GM19035 (cell line): ENCODE measurements around the gene CASZ1.

Source experiments
- ATAC-seq: cut with Tn5 transposase; IDR thresholded peaks from one replicate; pipeline ENCODE4 v1.9.1; 2021; ENCODE audit not compliant: unreplicated experiment

The CASZ1 gene

DNA sequence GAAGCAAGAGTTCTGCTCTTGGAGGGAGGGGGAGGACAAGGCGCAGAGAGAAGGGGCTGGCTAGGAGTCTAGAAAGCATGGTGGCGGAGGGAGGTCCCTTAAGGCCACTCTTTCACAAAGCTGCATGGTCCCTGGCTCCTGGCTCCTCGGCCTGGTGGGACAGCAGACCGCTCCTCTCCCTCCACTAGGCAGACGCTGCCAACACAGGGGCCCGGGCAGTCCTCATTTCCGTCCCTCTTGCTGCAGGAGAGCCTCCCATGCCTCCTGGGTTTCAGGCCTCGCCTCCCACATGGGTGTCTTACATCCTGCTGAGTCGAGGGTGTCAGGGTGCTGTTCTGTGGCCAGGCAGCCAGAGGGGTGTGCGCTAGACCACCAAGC, 108.0 kb downstream of the CASZ1 start:
- no peak for ATAC-seq

- ATAC-seq: no peak
These were observed 108.6 kb downstream of the CASZ1 start for GRCh38 chr1:10687782-10688408.

GRCh38 chr1:10687251-10687651, 109.2 kb downstream of the CASZ1 start:
- no peak for ATAC-seq

- ATAC-seq: no peak
These were observed 109.9 kb downstream of the CASZ1 start for GRCh38 chr1:10686404-10687040.

GRCh38 chr1:10685808-10686403, 110.5 kb downstream of the CASZ1 start:
- no peak for ATAC-seq

- no peak for ATAC-seq
These were observed 111.1 kb downstream of the CASZ1 start for GRCh38 chr1:10685196-10685807.

- no peak for ATAC-seq
These were observed 112.2 kb downstream of the CASZ1 start for GRCh38 chr1:10684221-10684620.

- no peak for ATAC-seq
These were observed 113.8 kb downstream of the CASZ1 start for GRCh38 chr1:10682449-10683309.

GRCh38 chr1:10682108-10682445, 114.4 kb downstream of the CASZ1 start:
- no peak for ATAC-seq

GRCh38 chr1:10681296-10682107, 114.9 kb downstream of the CASZ1 start:
- ATAC-seq: no peak

GRCh38 chr1:10680487-10680886, 116.0 kb downstream of the CASZ1 start:
- ATAC-seq: no peak

DNA sequence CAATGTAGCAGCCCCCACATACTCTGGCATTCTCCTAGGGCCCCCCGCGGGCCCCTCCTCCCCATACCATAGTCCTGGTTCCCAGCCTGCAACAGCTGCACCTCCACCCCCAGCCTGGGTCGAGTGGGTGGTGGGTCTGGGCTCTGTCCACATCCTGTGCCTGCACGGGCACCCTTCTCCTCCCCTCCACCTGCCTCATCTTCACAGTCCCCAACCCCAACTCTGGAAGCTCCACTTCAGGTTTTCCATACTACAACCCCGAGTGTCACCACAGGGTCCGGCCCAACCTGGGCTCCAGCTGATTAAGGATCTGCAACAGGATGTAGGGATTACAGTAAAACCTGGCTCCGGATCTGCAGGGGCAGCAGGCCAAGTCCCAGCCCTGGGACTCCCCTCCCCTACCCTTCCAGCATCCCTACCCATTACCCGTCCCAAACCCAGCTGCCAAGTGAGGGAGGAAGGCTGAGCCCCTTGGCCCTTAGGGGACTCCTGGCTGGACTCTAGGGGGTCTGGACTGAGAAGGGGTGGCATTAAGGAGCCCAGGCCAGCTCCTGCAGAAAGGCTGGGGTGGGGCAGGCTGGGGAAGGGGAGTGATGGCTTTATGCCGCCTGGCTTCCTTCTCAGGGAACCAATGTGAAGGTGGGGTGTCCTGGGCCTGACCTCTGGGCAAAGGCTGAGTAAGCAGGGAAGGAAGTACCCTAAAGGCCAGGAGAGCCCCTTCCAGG, 116.8 kb downstream of the CASZ1 start:
- no peak for ATAC-seq

DNA sequence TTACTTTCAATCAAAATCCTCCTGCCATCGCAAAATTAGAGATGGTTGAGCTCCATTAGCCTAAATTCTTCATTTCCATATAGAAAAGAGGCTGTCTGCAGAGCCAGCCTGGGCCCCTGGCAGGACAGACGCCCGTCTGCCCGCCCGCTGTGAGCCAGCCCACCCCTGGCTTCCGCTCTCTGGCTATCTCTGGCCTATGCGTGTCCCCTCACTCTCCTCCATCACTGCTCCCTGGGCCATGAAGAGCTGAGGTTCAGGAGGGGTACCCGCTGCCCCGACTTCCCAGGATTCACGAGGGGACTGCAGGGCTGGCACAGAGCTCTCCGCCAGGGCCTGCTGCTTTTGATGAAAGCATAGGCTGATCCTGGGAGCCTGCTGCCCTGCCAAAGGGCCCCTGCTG, 117.6 kb downstream of the CASZ1 start:
- ATAC-seq: no peak

- no peak for ATAC-seq
These were observed 118.0 kb downstream of the CASZ1 start for GRCh38 chr1:10678402-10678801.

DNA sequence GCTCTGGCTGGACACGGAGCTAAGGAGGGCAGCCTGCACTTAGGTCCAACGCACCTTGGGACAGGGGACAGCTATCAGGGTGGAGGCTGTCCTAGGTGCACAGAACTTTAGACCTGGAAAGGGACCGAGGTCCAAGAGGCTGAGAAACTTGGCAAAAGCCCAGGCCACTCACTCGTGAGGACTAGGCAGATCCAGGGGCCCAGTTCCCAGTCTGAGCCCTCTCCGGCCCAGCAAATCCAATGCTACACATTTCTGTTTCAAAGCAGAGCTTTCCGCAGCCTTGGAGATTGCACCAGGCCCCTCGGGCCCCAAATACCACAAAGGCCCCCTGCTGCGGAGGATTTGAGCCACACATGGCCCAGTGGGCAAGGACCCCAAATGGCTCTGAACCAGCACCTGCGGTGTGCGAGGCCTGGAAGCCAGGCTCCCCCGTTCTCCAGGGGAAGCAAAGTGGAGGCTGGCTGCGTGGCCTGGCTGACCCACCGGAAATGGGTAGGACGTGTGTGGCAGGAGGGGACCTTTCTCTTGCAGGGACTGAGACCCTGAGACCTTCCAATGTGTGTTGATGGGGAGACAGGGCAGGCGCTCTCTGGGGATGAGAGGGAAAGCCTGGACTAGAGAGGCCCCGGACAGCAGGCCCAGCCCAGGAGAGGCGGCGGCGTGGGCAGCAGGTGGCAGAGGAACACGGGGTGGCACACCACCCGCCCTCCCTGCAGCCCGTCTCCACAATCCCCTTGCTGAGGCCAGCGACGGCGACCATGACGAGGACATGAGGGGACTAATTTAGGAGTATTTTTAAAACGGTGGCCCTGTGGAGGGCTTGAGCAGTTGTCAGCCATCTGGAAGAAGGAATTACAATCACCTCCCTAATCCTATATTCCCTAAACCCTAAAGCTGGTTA, 118.7 kb downstream of the CASZ1 start:
- ATAC-seq: no peak

GRCh38 chr1:10676963-10677362, 119.5 kb downstream of the CASZ1 start:
- no peak for ATAC-seq

DNA sequence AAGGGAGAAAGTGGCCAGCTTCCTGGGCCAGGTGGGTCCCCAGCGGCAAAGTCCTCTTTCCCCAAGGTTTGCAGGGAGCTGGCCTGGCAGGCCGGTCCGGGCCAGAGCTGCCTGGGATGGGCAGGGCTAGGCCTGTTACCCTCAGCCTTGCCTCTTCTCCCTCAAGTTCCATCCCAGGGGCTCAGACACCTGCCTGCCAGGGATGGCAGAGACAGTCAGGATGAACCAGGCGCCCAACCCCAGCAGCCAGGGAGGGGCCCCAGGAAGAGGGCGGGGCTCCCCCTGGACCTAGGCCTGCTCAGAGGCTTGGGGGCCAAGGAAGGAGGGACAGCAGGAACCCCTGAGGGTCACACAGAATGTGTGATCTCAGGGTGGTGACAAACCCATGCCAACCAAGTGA, 120.6 kb downstream of the CASZ1 start:
- no peak for ATAC-seq

- no peak for ATAC-seq
These were observed 121.5 kb downstream of the CASZ1 start for GRCh38 chr1:10674700-10675609.
